ENCODE data around the gene JUN. TPM values are rescaled to one million over a fixed set of nuclear protein-coding genes. Genes with fewer than 3 reads are reported as not detected.

JUN gene
- total and polyA plus RNA-seq, 2 of the 13 experiments (the other 11 are each of a cell fraction or from before 2014, with no cell fraction given), result 18.2 to 22.3 TPM

DNA sequence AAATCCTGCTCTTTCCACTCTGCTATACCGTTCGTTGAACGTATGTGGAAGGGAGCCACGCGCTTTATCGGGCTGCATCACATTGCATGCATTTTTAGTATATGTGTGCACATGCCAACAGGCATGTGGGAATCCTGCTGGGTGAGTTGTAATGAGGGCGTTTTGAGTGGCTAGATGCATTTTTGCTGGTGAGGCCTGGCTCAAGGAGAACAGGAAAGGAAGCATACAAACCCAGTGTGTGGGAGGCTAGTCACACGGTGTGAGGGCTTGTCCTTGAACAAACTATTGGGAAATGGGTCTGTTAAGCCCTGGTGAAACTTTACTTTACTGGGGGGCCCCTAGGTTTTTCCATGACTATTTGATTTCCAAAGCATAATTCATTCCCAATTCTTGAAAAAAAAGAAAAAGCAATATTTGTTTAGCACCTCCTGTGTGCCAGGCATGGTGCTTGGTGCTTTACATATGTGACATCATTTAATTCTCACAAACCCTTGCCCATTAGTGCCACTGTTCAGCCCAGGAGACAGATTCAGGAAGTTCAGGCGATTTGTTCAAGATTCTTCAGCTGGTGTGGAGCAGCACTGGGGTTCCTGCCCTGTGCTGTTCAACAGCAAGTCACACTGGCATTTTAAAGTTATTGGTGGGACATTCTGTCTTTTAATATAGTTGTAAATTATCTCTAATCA lies 25.6 kb upstream of the JUN start (continued):
- TF ChIP-seq FOXP1 (IDR thresholded peaks at IDR 0.05) (no peak), FOXP1 (CRISPR knock-in tag; IDR thresholded peaks at IDR 0.05) (0 out of 2 replicates have a peak, but pooled peaks have one; percentile 26), LCORL (IDR thresholded peaks at IDR 0.05) (no peak), LCORL (CRISPR knock-in tag; IDR thresholded peaks at IDR 0.05) (peak; percentile 35; the same call in 1 of the 2 replicates), FOSL2 (CRISPR knock-in tag; IDR thresholded peaks at IDR 0.05) (peak; percentile 24; the same call in 1 of the 2 replicates), ZNF160 (CRISPR knock-in tag; IDR thresholded peaks at IDR 0.05) (no peak), ZFX (CRISPR knock-in tag; IDR thresholded peaks at IDR 0.05; ENCODE audit: low read depth) (peak; percentile 16; the same call in 1 of the 2 replicates), LRRFIP1 (CRISPR knock-in tag; conservative IDR thresholded peaks at IDR 0.05) (no peak), ZNF367 (CRISPR knock-in tag; IDR thresholded peaks at IDR 0.05; ENCODE audit: borderline replicate concordance) (no peak), RXRB (CRISPR knock-in tag; IDR thresholded peaks at IDR 0.05; ENCODE audit: borderline replicate concordance) (0 out of 2 replicates have a peak, but pooled peaks have one; percentile 11), PAXIP1 (CRISPR knock-in tag; conservative IDR thresholded peaks at IDR 0.05) (peak; percentile 59), ZNF629 (CRISPR knock-in tag; conservative IDR thresholded peaks at IDR 0.05) (peak; percentile 61; the same call in 1 of the 2 replicates), SOX6 (IDR thresholded peaks at IDR 0.05) (no peak), SOX6 (CRISPR knock-in tag; IDR thresholded peaks at IDR 0.05) (peak; percentile 55; the same call in 1 of the 2 replicates), KLF6 (CRISPR knock-in tag; IDR thresholded peaks at IDR 0.05) (no peak)
- TF ChIP-seq, protein P1, sequence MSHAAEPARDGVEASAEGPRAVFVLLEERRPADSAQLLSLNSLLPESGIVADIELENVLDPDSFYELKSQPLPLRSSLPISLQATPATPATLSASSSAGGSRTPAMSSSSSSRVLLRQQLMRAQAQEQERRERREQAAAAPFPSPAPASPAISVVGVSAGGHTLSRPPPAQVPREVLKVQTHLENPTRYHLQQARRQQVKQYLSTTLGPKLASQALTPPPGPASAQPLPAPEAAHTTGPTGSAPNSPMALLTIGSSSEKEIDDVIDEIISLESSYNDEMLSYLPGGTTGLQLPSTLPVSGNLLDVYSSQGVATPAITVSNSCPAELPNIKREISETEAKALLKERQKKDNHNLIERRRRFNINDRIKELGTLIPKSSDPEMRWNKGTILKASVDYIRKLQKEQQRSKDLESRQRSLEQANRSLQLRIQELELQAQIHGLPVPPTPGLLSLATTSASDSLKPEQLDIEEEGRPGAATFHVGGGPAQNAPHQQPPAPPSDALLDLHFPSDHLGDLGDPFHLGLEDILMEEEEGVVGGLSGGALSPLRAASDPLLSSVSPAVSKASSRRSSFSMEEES (CRISPR knock-in tag; IDR thresholded peaks at IDR 0.05), result peak; percentile 82; the same call in 1 of the 2 replicates

Data from HepG2 (cell line).